GM23248 (cell line): ENCODE measurements around the gene SHISA6.

ENCODE experiments used
- EZH2 ChIP-seq: fragments of 200-600 bp; sonication (generic); IDR thresholded peaks from 2 replicates; pipeline ENCODE4 v1.6.1; 2018; ENCODE audit warnings: antibody characterized with exemption, mild to moderate bottlenecking; ENCODE audit not compliant: insufficient read depth, poor library complexity, severe bottlenecking
- EZH2phosphoT487 ChIP-seq: fragments of 200-600 bp; sonication (generic); IDR thresholded peaks from 2 replicates; pipeline ENCODE4 v1.6.1; 2018; ENCODE audit warnings: antibody characterized with exemption, moderate library complexity, mild to moderate bottlenecking, low read depth; ENCODE audit not compliant: insufficient read depth

DNA sequence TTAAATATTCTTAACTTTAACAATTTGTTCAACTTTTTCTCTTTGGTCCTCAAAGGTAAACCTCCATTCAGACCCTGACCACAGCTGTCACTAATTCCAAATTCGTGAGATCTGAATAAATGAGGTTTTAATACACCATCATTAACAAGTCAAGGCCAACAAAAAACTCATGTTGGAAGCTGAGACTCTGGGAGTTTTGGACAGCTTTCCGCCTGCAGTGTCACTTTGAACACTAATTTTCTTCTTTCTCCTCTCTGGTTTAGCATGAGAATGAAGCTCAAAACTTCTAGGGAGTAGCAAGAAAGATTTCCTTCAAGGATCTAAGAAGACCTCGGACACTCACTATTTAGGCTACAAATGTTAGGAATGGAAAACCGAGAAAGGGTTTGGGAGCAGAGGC lies 324.6 kb downstream of the SHISA6 start:
- TF ChIP-seq EZH2 (no peak), EZH2phosphoT487 (no peak)
